GM12892 (cell line): Measurements from ENCODE around the gene P2RX2.

Experiments used
- POLR2A ChIP-seq: IDR thresholded peaks from 2 replicates; pipeline ENCODE4 v1.6.1; 2011; ENCODE audit warnings: low read depth, low read length, control low read depth
- POLR2AphosphoS5 ChIP-seq: IDR thresholded peaks from 2 replicates; pipeline ENCODE4 v1.6.1; 2011; ENCODE audit warnings: low read depth, low read length, control low read depth
- TAF1 ChIP-seq: IDR thresholded peaks from 2 replicates; pipeline ENCODE4 v1.6.1; 2011; ENCODE audit warnings: low read depth, mild to moderate bottlenecking, control low read depth, low read length, borderline replicate concordance

- no peak for TF ChIP-seq TAF1
- no peak for TF ChIP-seq POLR2AphosphoS5
- no peak for TF ChIP-seq POLR2A
These were observed 24.6 kb upstream of the P2RX2 start for GRCh38 chr12:132593938-132594358.
